GM19467 (cell line): Measurements from ENCODE around the gene LAMA2.

ENCODE experiments used
- ATAC-seq: cut with Tn5 transposase; IDR thresholded peaks from one replicate; pipeline ENCODE4 v1.9.1; 2021; ENCODE audit warnings: mild to moderate bottlenecking, moderate library complexity; ENCODE audit not compliant: unreplicated experiment

Gene LAMA2

DNA sequence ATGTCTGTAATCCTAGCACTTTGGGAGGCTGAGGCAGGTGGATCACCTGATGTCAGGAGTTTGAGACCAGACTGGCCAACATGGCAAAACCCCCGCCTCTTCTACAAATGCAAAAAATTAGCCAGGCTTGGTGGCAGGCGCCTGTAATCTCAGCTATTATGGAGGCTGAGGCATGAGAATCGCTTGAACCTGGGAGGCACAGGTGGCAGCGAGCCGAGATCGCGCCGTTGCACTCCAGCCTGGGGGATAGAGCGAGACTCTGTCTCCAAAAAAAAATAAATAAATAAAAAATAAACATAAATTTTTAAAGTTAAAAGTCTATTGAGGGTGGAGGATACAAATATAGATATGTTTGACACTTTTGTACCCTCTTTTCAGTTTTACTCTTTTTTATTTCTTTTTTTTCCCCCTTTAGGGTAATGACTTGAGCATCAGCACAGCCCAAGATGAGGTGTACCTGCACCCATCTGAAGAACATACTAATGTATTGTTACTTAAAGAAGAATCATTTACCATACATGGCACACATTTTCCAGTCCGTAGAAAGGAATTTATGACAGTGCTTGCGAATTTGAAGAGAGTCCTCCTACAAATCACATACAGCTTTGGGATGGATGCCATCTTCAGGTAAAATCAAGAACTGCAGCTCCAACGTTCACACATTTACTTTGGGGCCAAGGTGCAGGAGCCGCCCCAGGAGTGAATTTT lies 368.9 kb downstream of the LAMA2 start:
- peak; percentile 89 for ATAC-seq

DNA sequence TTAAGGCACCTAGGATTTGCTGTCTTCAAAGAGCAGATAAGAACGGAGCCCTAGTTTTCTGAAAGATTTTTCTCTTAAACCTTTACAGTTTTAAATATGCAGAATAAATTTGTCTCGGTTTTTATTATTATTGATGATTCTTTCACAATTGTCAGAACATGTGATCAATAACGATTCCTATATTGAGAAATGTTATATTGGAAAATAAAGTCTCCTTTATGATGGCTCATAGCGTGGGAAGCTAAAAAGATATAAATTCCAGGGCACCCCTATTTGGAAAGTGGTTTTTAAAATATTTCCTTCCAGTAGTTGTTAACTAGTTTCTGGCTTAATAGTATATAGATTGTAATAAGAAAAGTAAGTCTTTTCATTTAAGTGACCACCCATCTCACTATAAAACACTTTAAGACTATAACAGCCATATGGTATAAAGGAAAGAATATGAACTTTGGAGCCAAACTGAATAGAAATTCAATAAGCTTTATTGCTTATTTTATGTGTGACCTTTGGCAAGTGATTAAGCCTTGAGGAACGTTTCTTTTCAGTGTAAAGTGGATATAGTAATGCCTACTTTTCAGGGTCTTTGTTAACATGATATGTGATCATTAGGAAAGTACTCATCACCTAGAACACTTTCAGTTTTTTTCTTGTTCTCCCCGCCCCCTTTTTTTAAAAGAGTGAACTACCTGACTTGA lies 369.6 kb downstream of the LAMA2 start:
- ATAC-seq: no peak

DNA sequence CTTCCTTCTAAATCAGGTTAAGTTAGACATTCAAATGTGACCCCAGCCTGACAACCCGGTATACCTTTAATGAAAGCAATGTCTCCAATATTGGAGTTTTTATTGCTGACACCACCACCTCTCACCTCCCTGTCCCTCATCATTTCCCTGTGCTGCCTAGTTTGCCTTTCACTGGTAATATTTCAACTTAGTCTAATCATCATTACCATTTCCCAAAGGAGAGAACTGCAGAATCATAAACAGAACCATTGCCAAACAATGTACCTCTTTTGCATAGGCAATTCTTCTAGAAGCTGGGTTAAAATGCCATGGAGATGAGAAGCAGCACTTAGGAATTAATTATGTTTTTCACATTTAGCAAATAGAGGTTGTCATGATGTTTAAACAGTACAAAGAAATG lies 370.3 kb downstream of the LAMA2 start:
- ATAC-seq: no peak

GRCh38 chr6:129253727-129254126 lies 370.8 kb downstream of the LAMA2 start:
- no peak for ATAC-seq

DNA sequence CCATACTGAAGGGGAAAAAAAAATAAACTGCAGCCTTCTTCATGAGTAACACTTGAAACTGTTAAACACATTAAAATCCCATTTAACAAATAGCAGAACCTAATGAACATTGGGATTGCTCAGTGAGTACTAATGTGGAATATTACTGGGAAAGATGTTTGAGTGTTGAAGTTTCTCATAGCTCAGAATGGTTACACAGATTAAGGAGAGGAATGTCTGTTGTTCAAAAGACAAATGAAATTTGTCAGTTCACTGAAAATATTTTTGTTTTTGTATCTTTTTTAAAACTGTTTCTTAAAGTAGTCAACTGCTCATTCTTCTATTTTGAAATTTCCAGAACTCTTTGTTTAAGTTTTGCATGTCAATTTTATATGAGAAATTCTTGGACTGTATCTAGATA lies 374.3 kb downstream of the LAMA2 start:
- no peak for ATAC-seq

DNA sequence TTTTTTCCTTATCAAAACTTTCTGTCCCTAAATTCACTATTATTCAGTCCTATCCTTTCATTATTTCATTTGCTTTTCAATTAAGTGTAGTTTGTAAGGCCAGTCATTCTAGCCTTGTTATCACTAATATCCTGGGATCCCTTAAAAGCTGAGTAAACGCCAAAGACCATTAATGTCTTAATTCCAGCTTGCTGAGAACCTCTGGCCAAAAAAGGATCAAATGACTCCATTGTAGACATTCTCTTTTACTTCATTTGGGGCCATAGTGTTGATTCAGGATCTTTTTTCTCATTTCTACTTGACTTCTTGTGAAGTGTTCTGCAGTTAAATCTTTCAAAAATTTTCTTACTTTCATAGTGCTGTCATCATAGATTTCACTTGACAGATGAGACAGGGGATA lies 379.7 kb downstream of the LAMA2 start:
- ATAC-seq: no peak

DNA sequence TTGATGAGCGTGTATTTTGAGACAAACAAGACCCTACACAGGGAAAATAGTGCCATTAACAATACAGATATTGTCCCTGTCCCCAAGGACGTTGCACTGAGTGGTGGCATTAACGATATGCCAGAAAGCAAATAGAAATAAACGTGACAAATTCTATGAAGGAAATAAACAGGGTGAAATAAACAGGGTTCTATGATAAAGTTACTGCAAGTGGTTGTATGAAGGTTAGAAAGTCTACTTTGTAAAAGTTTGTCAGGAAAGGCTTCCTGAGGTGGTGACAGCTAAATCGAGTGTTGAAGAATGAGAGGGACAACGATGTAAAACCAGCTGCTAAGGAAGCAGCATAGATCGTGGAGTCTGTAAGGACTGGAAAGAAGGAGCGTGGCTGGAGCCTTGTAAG lies 380.2 kb downstream of the LAMA2 start:
- no peak for ATAC-seq

DNA sequence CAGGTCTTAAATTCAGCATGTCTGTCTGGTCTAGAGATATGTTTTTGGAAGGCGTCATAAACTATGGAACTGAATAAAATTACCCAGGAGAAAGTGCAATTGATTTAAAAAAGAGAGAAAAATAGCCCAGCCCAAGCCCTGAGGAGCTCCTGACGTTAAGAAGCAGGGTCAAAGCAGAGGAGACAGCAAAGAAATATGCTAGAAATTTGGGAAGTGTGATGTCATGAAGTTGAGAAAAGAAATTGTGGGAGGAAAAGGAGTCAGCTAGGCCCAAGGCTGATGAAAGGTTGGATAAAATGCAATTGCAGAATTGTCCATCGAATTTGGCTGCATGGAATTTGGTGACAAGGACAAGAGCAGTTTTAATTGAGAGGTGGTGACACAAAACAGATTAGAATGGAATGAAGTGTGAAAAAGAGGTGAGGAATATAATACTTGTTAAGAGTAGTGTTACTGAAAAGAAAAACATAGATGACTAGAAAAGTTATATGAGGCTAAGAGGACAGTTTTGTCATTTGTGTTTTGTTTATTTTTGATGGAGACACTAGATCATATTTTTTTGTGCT lies 381.6 kb downstream of the LAMA2 start:
- ATAC-seq: no peak

DNA sequence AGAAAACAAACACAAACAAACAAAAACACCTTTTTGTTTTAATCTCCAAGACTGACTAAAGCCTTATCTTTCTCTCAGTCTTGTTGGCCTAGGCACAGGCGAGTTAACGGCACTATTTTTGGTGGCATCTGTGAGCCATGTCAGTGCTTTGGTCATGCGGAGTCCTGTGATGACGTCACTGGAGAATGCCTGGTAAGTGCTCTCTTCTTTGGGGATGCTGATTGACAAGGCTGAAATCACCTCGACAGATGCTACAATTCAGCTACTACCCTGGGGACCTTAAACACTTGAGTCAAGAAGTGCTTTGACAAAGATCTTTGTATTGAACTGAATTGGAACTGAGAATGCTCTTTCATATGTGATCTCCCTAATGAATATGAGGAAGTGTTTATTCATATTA lies 384.1 kb downstream of the LAMA2 start:
- ATAC-seq: no peak

GRCh38 chr6:129269076-129269475 lies 386.1 kb downstream of the LAMA2 start:
- no peak for ATAC-seq

- ATAC-seq: no peak
Observed at GRCh38 chr6:129269891-129270290, 387.0 kb downstream of the LAMA2 start.

GRCh38 chr6:129270450-129270849 lies 387.5 kb downstream of the LAMA2 start:
- ATAC-seq: no peak

- ATAC-seq: no peak
Observed at GRCh38 chr6:129273161-129273560, 390.2 kb downstream of the LAMA2 start.

- no peak for ATAC-seq
Observed at GRCh38 chr6:129276461-129276860, 393.5 kb downstream of the LAMA2 start.

- ATAC-seq: no peak
Observed at GRCh38 chr6:129276986-129277385, 394.0 kb downstream of the LAMA2 start.

GRCh38 chr6:129279343-129280292 lies 396.7 kb downstream of the LAMA2 start:
- no peak for ATAC-seq

GRCh38 chr6:129280293-129280644 lies 397.3 kb downstream of the LAMA2 start:
- ATAC-seq: no peak

GRCh38 chr6:129280749-129281148 lies 397.8 kb downstream of the LAMA2 start:
- ATAC-seq: no peak

DNA sequence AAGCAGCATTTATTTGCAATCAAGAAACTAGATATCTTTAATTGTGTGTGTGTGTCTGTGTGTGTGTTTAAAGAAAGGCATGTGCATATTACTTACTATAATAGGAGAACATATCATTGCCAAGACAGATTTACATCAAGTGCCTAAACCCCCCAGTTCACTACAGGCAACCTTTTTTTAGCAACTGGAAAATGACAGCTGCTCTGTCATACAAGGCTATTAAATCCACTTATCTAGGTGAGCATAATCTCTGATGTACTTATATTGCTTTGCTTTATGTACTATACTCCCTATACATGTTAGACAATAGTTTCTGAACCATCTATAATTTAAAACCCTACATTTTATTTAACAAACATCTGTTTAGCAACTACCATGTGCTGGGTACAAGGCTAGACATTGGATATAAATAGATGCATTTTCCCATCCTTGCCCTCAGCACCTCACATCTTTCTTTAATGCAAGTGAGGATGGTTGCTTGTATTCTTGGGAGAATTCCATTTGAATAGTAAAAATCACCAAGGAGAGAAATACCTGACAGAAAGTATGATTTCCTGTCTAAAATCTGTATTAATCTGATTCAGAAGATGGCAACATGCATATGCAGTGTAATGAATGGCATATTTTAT lies 398.3 kb downstream of the LAMA2 start:
- ATAC-seq: no peak

DNA sequence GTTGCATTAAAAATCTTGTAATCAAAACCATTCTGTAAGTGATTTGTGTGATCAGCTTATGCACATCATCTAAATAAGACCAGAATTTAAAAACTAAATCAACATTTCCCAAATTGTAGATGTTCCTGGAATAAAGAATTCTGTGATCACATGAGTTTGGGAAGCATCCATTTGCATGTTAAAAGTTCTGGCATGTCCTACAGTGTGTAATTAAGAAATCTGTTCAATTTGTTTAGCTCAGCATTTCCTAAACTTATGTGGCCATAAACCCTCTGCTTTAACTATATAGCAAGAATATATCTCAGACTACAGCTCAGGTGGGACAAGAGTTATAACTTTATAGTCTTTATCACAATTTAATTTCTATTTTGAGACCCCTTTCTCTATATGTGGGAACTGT lies 399.1 kb downstream of the LAMA2 start:
- ATAC-seq: no peak

- no peak for ATAC-seq
Observed at GRCh38 chr6:129284225-129284624, 401.3 kb downstream of the LAMA2 start.
